Esophagus muscularis mucosa (tissue), 4 donors: ENCODE data around the gene MT1G. TPM values are rescaled to one million over a fixed set of nuclear protein-coding genes. Genes with fewer than 3 reads are reported as not detected.
A peak's percentile ranks its signal among the peaks of the same experiment; 100 is the strongest.
"Not testable (repeated sequence)": the region's sequence is repeated elsewhere in the genome, so short reads cannot be mapped to it uniquely, and the experiment has no call there.

ENCODE experiments used
- DNase-seq: peaks from one replicate; pipeline ENCODE4 v3.0.0-alpha.2; 2017; ENCODE audit errors: extremely low spot score
- H3K27ac ChIP-seq, 4 donors: fragments of 200-600 bp; sonication (generic); replicated peaks in 1 of 4; 1 replicate in 3 of 4; 2 replicates in 1 of 4; pipeline ENCODE4 v1.5.1; 2016 to 2019; ENCODE audit warnings: mild to moderate bottlenecking in 1 of 4
- H3K27me3 ChIP-seq, 4 donors: fragments of 200-600 bp; sonication (generic); one replicate each; pipeline versions ENCODE4 v1.5.1 to v1.6.0; 2016 to 2019
- H3K36me3 ChIP-seq, 4 donors: fragments of 200-600 bp; sonication (generic); one replicate each; pipeline ENCODE4 v1.5.1; 2016 to 2019
- H3K4me1 ChIP-seq, 4 donors: fragments of 200-600 bp; sonication (generic); one replicate each; pipeline ENCODE4 v1.5.1; 2016 to 2019
- H3K4me3 ChIP-seq, 4 donors: fragments of 200-600 bp; sonication (generic); 1 replicate in 2 of 4; 2 replicates in 2 of 4; pipeline ENCODE4 v1.5.1; 2016 to 2019; ENCODE audit warnings: mild to moderate bottlenecking in 4 of 4, moderate library complexity in 1 of 4
- H3K9me3 ChIP-seq, 4 donors: fragments of 200-600 bp; sonication (generic); 1 replicate in 3 of 4; 2 replicates in 1 of 4; pipeline ENCODE4 v1.5.1; 2016 to 2019
- EP300 ChIP-seq: sonication (generic); formaldehyde crosslinking; IDR thresholded peaks from one replicate; pipeline ENCODE4 v1.6.1; 2017; ENCODE audit warnings: antibody characterized with exemption
- POLR2A ChIP-seq: fragments of 450-650 bp; IDR thresholded peaks from one replicate; pipeline ENCODE4 v1.6.1; 2017; ENCODE audit warnings: antibody characterized with exemption, moderate library complexity, mild to moderate bottlenecking, low read depth
- POLR2AphosphoS5 ChIP-seq, 2 donors: sonication (generic); formaldehyde crosslinking; IDR thresholded peaks; one replicate each; pipeline ENCODE4 v1.6.1; 2017; ENCODE audit warnings: antibody characterized with exemption in 2 of 2
- WGBS: methylation state at CpG from one replicate; pipeline ENCODE4 v1.1.5; 2018; 5-methylcytosine and 5-hydroxymethylcytosine counted together
- intact Hi-C: fragments of 100-400 bp; cut with DNase I; formaldehyde crosslinking; loops from one replicate; pipeline ENCODE4 v1.15.1; 2023
- total RNA-seq, 4 donors: library from RNA; depleted of rRNA; stranded (reverse); fragments of >200 nt; gene quantifications; one replicate each; pipeline versions ENCODE4 v1.1.0 to v1.2.1, GENCODE V29; 2016
- TF ChIP-seq, protein P1 (sequence below), 3 experiments: fragments of 200-600 bp in 2 of 3; fragments of 450-650 bp in 1 of 3; sonication (generic) in 2 of 3; IDR thresholded peaks; one replicate each; pipeline ENCODE4 v1.5.1; 2017 to 2019; ENCODE audit warnings: antibody characterized with exemption in 3 of 3, mild to moderate bottlenecking in 2 of 3, moderate library complexity in 1 of 3

The MT1G gene
- total RNA-seq, 4 donors from 2014 or later, result 4.9 to 59.0 (median 19.0) TPM; not detected in 1

GRCh38 chr16:56669840-56670619 is 2.2 kb upstream of the MT1G start:
- intact Hi-C loops, result no loop called here
- Histone ChIP-seq H3K4me1 (peaks cover 12 to 27% (median 19%) of the 10 kb centered on the region in 4 donors), H3K27ac (no peak overlapping the region), H3K27me3 (peaks cover 4 to 100% (median 31%) of the 10 kb centered on the region in 4 donors), H3K36me3 (no peaks in the 10 kb centered on the region), H3K4me3 (peak overlapping the region in 1 of 4 donors; percentile 12), H3K9me3 (no peaks in the 10 kb centered on the region)
- 24% methylated on average over 19 of the region's 19 CpGs for WGBS
- TF ChIP-seq, protein P1, sequence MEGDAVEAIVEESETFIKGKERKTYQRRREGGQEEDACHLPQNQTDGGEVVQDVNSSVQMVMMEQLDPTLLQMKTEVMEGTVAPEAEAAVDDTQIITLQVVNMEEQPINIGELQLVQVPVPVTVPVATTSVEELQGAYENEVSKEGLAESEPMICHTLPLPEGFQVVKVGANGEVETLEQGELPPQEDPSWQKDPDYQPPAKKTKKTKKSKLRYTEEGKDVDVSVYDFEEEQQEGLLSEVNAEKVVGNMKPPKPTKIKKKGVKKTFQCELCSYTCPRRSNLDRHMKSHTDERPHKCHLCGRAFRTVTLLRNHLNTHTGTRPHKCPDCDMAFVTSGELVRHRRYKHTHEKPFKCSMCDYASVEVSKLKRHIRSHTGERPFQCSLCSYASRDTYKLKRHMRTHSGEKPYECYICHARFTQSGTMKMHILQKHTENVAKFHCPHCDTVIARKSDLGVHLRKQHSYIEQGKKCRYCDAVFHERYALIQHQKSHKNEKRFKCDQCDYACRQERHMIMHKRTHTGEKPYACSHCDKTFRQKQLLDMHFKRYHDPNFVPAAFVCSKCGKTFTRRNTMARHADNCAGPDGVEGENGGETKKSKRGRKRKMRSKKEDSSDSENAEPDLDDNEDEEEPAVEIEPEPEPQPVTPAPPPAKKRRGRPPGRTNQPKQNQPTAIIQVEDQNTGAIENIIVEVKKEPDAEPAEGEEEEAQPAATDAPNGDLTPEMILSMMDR (IDR thresholded peaks at IDR 0.05), result no peak
- TF ChIP-seq POLR2A (no peak), POLR2AphosphoS5 (IDR thresholded peaks at IDR 0.05) (no peak), EP300 (no peak)
- no peak for DNase-seq

GRCh38 chr16:56669005-56669839 is 1.4 kb upstream of the MT1G start, which contains the start of gene MT1H:
MT1H (plus strand) TSS chr16:56669814; CDS start chr16:56669885, 71 bp downstream.
- peaks cover 12 to 27% (median 19%) of the 10 kb centered on the region in 4 donors for H3K4me1 ChIP-seq
- H3K9me3 ChIP-seq, result no peaks in the 10 kb centered on the region
- WGBS, result 19% methylated on average over 32 of the region's 38 CpGs
- no peak within 1 kb of the TSS for H3K27ac ChIP-seq
- no peaks in the 10 kb centered on the region for H3K36me3 ChIP-seq
- no peak for DNase-seq
- H3K27me3 ChIP-seq, result peaks cover 4 to 100% (median 33%) of the 10 kb centered on the region in 4 donors
- intact Hi-C loops, result no loop called here
- H3K4me3 ChIP-seq, result peak within 1 kb of the TSS in 1 of 4 donors; percentile 12
- TF ChIP-seq POLR2A, result no peak
- TF ChIP-seq POLR2AphosphoS5 (IDR thresholded peaks at IDR 0.05), result no peak
- TF ChIP-seq, protein P1 (IDR thresholded peaks at IDR 0.05), result no peak
- no peak for TF ChIP-seq EP300

- H3K9me3 ChIP-seq, H3K4me3 ChIP-seq, intact Hi-C loops, H3K27ac ChIP-seq, H3K36me3 ChIP-seq, DNase-seq: not testable (repeated sequence)
- peaks cover 4 to 100% (median 46%) of the 10 kb centered on the region in 4 donors for H3K27me3 ChIP-seq
- peaks cover 18 to 38% (median 29%) of the 10 kb centered on the region in 4 donors for H3K4me1 ChIP-seq
- WGBS, result 70% methylated on average over 8 of the region's 8 CpGs
Measured at GRCh38 chr16:56665286-56666261, 2.3 kb downstream of the MT1G start.

GRCh38 chr16:56664506-56664905 is 3.4 kb downstream of the MT1G start:
- H3K36me3 ChIP-seq, result no peaks in the 10 kb centered on the region
- no peak overlapping the region for H3K4me3 ChIP-seq
- H3K27me3 ChIP-seq, result peaks cover 4 to 100% (median 37%) of the 10 kb centered on the region in 4 donors
- H3K27ac ChIP-seq, result no peak overlapping the region
- no peak for DNase-seq
- H3K9me3 ChIP-seq, result no peaks in the 10 kb centered on the region
- TF ChIP-seq POLR2A (no peak), EP300 (no peak), POLR2AphosphoS5 (IDR thresholded peaks at IDR 0.05) (no peak)
- TF ChIP-seq, protein P1 (IDR thresholded peaks at IDR 0.05), result no peak
- WGBS, result 93% methylated on average over 1 of the region's 1 CpG
- peaks cover 16 to 30% (median 23%) of the 10 kb centered on the region in 4 donors for H3K4me1 ChIP-seq
- intact Hi-C loops, result no loop called here
